ENCODE results near the gene STOX2.
"Not testable (repeated sequence)": the region's sequence is repeated elsewhere in the genome, so short reads cannot be mapped to it uniquely, and the experiment has no call there.

Gene STOX2

DNA sequence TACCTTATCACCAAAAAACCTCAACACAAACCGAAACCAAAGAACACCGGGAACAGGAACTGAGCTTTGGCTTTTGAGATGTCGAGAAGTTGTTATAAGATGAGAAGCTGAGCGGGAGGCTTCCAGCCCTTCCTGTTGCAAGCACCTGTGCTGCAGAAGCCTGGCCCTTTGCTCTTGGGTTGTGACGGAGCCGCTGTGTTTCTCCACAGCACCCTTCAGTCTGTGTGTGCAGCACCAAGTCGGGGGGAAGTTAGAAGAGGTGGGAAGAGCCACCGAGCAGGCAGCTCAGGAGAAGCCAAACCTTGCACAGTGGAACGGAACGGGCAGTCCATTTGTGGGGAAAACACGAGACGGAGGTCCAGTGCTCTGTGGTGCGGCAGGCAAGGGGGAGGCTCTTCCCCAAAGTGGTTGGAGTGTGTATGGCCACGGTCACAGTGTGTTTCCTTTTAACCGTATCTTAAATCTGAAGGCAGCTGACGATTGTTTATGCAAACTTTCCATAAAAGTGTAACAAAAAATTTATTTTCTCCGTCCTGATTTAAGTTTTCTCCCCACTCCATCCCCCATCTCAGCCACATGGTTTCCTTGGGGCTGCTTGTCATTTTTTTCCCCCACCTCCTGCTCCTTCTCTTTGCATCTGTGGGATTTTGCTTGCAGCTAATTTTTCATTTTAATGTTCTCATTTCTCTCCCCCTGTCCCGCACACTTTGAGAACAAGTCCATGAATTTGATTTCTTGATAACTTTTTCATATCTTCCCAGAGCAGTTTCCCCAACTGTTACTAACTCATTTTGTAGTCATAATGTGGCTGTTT is 123.7 kb downstream of the STOX2 start:
- DNase-seq = peak in 1 of 2 donors; percentile 12

DNA sequence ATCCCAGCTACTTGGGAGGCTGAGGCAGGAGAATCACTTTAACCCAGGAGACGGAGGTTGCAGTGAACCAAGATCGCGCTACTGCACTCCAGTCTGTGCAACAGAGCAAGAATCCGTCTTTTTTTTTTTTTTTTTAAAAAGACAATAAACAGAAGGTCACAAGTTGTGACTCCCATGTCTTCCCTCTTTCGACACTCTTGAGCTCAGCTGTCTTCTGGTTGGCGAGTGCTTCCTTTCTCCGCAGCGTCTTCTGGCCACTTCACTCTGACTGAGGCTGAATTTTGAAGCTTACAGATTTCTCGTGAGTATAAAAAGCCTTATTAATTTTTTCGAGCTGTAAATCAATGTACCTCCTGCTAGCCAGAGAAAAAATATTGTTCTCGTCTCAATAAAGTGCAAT is 124.9 kb downstream of the STOX2 start:
- DNase-seq = no peak

DNA sequence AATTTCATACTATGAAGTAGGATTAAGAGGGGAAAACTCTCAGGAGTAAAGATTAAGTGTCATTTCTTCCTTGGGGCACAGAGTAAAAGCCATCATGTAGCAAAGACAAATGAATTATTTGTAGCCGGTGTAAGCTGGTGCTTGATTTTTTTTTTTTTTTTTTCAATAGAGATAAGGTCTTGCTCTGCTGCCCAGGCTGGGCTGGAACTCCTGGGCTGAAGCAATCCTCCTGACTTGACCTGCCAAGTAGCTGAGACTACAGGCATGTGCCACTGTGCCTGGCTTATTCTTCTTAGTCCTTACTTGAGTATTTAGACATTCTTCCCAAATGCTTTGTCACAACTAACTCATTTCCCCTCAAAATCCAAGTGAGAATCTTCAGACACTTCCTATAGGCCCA is 125.7 kb downstream of the STOX2 start:
- DNase-seq = no peak

DNA sequence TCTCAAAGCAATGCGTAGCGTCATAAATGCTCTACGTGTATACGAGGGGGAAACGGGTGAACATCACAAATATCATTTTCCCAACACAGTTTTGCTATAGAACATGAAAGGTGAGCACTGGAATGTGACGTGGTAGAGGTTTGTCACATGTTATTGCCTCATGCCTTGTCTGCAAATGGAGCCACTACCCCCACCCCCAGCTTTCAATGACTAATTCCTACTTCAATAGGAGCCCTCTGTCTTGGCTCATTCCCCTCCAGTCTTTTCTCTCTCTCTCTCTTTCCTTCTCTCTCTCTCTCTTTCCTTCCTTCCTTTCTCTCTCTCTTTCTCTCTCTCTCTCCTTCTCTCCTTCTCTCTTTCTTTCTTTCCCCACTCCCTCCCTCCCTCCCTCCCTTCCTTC is 127.0 kb downstream of the STOX2 start:
- DNase-seq = no peak

DNA sequence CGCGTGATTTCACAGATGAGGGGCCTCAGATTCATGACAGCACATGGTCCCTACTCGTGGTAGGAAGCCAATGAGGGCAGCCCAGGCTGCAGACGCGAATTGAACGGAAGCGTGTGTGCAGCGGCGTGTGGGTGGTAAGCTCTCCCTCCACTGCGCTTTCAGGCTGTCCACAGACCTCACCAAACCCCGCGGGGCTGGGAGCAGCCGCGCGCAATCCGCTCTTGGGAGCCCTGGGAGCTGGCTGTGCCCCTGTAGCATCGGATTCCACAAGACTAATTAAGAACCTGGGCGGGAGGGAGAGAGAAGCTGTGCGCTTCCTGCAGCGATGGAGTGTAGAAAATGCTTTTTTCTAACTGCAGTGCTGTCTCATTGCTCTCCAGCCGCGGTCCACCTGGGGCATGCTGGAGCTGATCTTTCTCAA is 134.9 kb downstream of the STOX2 start:
- no peak for DNase-seq

DNA sequence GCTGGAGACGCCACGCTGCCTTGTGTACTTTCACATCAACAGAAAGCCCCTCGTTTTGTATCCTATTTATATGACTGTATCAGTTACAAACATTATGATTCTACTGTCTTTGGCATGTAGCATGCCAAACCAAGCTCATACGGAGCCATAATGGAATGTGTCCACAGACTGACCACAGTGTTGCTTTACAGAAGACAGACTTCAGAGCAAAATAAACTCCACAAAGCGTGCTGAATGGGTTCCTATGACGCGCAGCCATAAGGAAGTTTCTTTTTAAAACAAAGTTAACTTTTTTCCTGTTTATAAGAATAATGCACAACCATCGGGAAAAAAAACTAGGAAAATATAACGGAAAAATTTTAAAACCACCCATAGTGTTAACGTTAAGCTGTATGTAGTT is 136.0 kb downstream of the STOX2 start:
- no peak for DNase-seq

DNA sequence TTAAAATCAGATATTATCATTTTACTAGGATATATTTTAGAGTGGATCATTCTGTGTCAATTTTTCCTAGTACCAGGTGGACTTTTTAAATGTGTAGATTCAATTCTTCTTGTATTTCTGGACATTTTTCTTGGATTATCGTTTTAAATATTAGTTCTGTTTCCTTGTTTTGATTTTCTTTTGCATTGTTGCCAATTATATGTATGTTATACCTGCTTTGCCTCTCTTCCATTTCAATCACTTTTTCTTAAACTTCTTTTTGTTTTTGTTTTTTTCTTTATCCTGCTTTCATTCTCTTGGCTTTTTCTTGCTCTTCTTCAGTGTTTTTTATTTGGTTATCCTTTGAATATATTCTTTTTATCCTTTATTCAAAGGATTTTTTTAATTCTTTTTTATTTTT is 141.0 kb downstream of the STOX2 start:
- no peak for DNase-seq

DNA sequence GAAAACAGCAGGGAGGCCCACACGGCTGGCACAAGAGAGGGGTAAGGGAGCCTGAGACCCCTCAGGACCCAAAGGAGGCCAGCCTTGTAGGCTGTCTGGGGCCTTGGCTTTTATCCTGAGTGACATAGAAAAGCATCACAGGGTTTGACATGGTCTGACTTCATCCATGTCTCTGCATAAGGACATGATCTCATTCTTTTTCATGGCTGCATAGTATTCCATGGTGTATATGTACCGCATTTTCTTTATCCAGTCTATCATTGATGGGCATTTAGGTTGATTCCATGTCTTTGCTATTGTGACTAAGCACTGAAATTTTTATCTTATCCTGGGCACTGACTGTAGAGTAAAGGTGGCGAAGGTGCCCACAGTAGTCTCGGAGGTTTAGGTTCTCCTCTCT is 146.2 kb downstream of the STOX2 start:
- not testable (repeated sequence) for DNase-seq

DNA sequence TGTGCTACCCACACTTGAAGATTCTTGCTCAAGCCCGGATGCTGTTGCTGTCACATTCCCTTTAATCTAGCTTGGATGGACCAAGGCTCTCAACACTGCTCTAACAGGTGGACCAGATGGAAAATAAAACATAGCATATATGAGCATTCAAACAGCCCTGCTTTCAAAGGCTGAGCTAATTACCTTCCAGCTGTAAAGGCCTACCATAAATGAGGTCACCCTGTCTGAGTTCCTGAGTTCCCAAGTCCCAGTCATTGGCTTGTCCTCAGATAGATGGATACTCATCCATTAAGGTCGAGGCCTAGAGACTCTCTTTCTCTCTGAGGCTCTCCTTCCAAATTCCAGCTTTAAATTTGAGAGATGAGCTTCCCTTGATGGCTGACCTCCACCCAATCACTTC is 147.5 kb downstream of the STOX2 start:
- no peak for DNase-seq

DNA sequence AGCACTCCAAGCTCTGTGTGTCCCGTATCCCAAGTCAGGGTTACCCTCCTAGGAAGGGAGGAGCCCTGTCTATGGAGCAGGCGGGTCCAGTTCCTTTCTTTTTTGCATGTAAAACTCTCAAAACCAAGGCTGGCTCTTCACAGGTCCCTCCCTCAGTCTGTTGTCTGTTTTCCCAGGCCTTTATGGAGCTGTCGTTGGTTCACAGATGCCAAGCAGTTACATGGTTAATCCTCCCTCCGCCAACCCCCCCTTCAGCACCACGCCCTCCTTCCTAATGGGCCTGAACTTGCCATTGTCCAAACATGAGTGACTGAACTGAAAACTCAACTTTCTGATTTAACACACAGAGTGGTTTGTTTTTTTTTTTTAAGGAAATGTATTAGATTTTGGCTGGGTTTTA is 148.3 kb downstream of the STOX2 start:
- no peak for DNase-seq

DNA sequence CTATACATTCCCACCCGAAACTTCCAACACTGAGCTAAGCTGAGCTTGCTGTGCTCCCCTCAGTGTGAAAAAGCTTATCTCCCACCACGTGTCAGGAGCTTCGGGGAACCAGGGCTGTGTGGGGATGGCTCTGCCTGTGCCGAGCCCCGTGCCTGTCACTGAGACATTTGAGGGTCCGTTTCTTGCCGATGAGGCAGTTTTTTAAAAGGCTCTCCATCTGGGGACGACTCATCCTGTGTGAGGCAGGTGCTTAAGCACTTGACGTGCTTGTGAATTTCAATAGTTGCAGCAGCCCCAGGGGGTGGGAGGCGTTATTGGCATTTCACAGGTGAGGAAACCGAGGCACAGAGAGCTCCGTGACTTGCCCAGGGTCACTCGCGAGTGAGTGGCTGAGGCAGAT is 151.8 kb downstream of the STOX2 start:
- no peak for DNase-seq

DNA sequence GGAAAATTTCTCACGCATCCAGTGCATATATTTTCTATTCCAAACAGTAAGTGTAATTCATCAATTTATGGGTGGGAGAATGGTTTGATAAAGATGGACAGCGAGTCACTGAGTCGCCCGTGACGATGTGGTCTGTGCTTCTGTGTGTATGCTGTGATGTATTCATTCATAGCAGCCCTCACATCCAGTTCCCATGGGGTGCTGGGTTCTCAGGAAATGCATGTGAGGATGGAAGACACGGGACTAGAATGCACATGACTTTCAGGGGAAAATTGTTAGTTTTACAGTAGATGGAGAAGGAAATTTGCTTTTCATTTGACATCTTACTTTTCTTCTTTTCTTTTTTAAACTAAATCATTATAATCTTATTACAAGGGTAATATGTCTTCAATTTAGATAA is 152.9 kb downstream of the STOX2 start:
- DNase-seq = no peak

DNA sequence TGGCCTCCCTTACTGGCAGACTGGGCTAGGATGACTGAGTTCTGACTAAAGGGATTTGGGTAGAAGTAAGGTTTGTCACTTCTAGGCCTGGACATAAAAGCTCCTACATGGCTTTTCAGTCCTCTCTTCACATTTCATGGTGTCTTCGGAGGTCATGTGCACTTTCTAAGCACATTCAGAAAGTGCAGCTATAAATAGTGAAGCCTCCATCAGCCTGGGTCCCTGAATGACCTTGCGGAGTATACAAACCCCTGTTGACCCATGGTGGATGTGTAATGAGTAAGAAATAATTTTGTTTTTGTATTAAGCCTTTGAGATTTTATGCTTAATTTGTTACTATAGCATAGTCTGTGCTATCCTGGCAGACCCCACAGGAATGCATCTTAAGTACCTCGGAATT is 154.0 kb downstream of the STOX2 start:
- no peak for DNase-seq

DNA sequence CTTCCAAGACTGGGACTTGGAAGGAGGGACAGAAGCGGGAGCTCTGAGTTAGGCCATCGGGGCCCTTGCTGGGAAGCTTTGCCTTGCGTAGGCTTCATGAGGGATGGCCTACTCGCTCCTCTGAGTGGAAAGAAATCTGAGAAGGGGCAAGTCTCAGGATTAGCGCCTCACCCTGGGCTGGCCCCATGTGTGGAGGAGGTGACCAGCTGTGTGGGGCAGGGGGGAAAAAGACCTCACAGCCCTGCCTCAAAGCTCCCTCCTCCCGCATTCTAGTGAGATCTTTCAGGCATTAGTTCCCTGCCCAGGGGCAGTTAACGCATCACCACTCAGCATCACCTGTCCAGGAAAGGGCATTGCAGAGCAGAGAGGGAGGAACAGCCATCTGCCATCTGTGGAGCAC is 156.5 kb downstream of the STOX2 start:
- DNase-seq = no peak

DNA sequence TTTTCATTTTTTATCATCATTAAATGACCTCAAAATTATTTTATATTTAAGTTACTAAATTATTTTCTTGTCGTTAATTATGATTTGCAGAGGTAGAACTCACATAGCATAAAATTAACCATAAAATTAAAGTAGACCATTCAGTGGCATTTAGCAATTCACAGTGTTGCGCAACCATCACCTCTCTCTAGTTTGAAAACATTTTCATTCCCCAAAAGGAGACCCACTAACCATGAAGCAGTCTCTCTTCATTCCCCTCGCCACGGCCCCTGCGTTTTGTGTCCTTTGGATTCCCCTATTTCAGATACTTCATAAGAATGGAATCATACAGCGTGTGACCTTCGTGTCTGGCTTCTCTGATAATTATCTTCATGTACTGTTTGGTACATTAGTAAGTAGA is 157.7 kb downstream of the STOX2 start:
- DNase-seq = no peak

DNA sequence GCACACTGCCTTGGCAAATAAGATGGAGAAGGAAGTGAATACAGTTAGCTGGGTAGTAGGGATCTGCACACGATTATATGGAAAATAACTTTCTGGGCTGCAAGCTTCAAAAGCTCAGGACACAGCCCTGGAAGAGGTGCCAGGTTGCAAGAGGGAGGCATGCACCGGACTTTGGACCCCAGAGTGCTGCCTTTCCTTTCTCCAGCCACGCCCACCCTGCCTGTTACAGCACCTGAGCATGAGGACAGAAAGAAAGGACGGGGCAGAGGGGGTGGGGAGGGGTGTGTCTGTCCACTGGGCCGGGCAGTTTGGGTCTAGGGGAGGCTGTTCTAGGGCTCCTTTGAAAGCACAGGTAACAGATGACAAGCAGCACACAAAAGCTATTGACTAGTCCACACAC is 159.8 kb downstream of the STOX2 start:
- no peak for DNase-seq

DNA sequence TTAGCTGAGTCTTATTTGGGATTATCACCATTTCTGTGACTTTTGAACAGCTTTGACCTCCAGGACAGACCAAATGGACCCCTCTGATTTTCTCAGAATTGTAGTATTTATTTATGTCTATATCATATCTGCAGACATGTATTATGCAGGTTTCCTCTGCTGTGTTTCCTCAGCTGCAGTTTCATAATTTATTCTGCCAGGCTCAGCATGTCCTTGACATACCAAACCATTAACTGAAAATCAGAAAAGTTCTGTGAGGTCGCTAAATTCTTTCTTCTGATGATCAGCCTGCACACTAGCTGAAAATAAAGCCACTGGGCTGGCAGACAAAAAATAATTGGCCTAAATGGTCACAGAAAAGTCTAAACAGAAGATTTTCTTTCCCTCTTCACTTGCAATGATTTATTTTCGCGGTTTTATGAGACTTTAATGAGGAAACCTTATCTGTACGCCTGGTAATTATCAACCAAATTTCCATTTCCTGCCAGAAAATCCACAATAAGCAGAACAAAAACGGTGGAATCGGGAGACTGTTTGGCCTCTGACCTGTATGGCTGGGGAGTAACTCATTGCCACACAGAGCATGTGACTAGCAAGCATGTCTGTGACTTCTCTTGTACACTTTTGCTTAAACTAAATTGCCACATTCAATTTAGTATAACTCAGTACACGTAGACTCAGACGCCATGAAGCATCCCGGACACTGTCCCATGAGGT is 161.6 kb downstream of the STOX2 start:
- no peak for DNase-seq

DNA sequence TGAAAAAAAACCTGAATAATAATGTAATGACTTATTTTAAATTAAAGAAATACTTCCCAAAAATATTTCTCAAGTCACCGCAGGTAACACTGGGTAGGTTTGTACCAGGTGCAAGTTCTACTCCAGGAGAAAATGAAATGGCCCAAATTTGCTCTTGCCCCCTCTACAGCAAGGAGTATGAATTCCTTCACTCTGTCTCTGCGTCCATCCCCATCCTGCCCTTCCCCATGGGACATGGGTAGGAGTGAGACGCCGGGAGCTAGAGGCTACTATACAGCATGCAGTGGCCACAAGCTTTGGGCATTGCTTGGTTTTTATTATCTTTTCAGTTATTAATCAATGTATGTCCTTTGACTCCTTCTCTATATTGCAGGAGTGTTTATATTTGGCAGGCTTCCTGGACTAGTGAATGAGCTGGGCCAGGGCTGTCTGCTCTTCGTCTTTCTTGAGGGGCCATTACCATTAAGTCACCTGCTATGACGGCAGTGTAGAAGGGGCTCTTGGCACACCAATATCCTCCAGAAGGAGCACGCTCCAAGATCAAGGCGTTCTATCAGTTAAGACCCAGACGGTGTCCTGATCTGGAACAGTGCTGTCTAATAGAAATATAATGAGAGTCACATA is 162.9 kb downstream of the STOX2 start:
- DNase-seq = no peak

Measured in CD4-positive, alpha-beta T cell treated with Interleukin-4 for 1 hour (primary cell).